Hepatocyte (in vitro differentiated cells): ENCODE measurements around the gene NPHP4. TPM values are rescaled to one million over a fixed set of nuclear protein-coding genes. Genes with fewer than 3 reads are reported as not detected.

Experiments
- DNase-seq: peaks from one replicate; pipeline ENCODE4 v3.0.0-alpha.2; 2016; ENCODE audit warnings: low spot score
- H2AFZ ChIP-seq: fragments of 200-600 bp; sonication (generic); 2 replicates; pipeline ENCODE4 v1.6.0; 2016; ENCODE audit warnings: antibody characterized with exemption, mild to moderate bottlenecking
- H3K27ac ChIP-seq: fragments of 200-600 bp; sonication (generic); 2 replicates; pipeline ENCODE4 v1.5.1; 2016; ENCODE audit warnings: mild to moderate bottlenecking
- H3K27me3 ChIP-seq: fragments of 200-600 bp; sonication (generic); 2 replicates; pipeline ENCODE4 v1.6.1; 2016
- H3K36me3 ChIP-seq: fragments of 200-600 bp; sonication (generic); replicated peaks from 2 replicates; pipeline ENCODE4 v1.5.1; 2016; ENCODE audit warnings: low read depth; ENCODE audit not compliant: insufficient read depth
- H3K4me1 ChIP-seq: fragments of 200-600 bp; sonication (generic); 2 replicates; pipeline ENCODE4 v1.5.1; 2016; ENCODE audit warnings: mild to moderate bottlenecking, moderate library complexity; ENCODE audit not compliant: insufficient read depth
- H3K4me2 ChIP-seq: fragments of 200-600 bp; sonication (generic); 2 replicates; pipeline ENCODE4 v1.6.0; 2016
- H3K4me3 ChIP-seq: fragments of 200-600 bp; sonication (generic); 2 replicates; pipeline ENCODE4 v1.5.1; 2016; ENCODE audit warnings: mild to moderate bottlenecking
- H3K79me2 ChIP-seq: fragments of 200-600 bp; sonication (generic); 2 replicates; pipeline ENCODE4 v1.6.0; 2017; ENCODE audit warnings: mild to moderate bottlenecking
- H3K9me2 ChIP-seq: fragments of 200-600 bp; sonication (generic); replicated peaks from 2 replicates; pipeline ENCODE4 v1.6.0; 2017; ENCODE audit warnings: mild to moderate bottlenecking; ENCODE audit not compliant: insufficient read depth
- H3K9me3 ChIP-seq: fragments of 200-600 bp; sonication (generic); 2 replicates; pipeline ENCODE4 v1.5.1; 2016; ENCODE audit warnings: low read depth, mild to moderate bottlenecking
- H4K20me1 ChIP-seq: fragments of 200-600 bp; sonication (generic); 2 replicates; pipeline ENCODE4 v1.6.0; 2016; ENCODE audit warnings: mild to moderate bottlenecking; ENCODE audit not compliant: insufficient read depth, poor library complexity, severe bottlenecking
- CTCF ChIP-seq: fragments of 200-600 bp; sonication (generic); IDR thresholded peaks from 2 replicates; pipeline ENCODE4 v1.5.1; 2016; ENCODE audit warnings: antibody characterized with exemption, mild to moderate bottlenecking; ENCODE audit not compliant: poor library complexity
- EZH2 ChIP-seq: fragments of 200-600 bp; sonication (generic); IDR thresholded peaks from 2 replicates; pipeline ENCODE4 v1.6.1; 2016; ENCODE audit warnings: antibody characterized with exemption, mild to moderate bottlenecking, borderline replicate concordance
- EZH2phosphoT487 ChIP-seq: fragments of 200-600 bp; sonication (generic); IDR thresholded peaks from one replicate; pipeline ENCODE4 v1.6.1; 2018; ENCODE audit warnings: antibody characterized with exemption, mild to moderate bottlenecking, low read depth, moderate library complexity; ENCODE audit not compliant: unreplicated experiment, severe bottlenecking
- WGBS: methylation state at CpG from one replicate; pipeline ENCODE4 v1.1.6; 2016; ENCODE audit warnings: low lambda C conversion rate; ENCODE audit errors: missing lambda C conversion rate; 5-methylcytosine and 5-hydroxymethylcytosine counted together
- polyA plus RNA-seq: library from polyadenylated mRNA; unstranded; fragments of >200 nt; fragmentation: Nextera tagmentation; extraction: Ambion mirVana; gene quantifications from 2 replicates; pipeline ENCODE4 v1.2.1, GENCODE V29; 2016
- total RNA-seq: library from RNA; depleted of rRNA; stranded (reverse); fragments of >200 nt; gene quantifications from 2 replicates; pipeline ENCODE4 v1.2.3, GENCODE V29; 2014

NPHP4 gene
- total and polyA plus RNA-seq, 2 experiments from 2014 or later: 5.6 to 6.0 TPM

DNA sequence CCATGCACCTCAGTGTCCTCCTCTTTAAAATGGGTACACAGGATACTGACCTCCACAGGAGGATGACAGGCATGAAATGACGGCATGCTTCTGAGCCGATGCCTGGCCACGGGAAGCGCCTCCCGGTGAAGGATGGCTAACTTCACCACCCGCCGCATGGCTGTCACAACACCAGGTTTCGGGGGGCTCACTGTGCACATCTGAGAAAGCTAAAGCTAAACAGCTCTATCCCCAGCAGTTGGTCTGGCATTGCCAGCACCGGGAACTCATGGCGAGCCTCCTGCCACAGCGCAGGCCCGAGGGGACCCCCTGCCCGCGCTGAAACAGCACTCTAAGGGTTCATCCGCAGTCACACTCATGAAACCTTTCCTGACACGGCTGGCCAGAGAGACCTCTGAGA is 16.0 kb downstream of the NPHP4 start:
- Histone ChIP-seq H3K36me3 (no peaks in the 10 kb centered on the region), H3K79me2 (no peaks in the 10 kb centered on the region), H3K9me2 (no peaks in the 10 kb centered on the region), H3K27me3 (no peaks in the 10 kb centered on the region), H3K4me1 (peaks cover 6% of the 10 kb centered on the region), H3K4me2 (no peak overlapping the region), H3K4me3 (no peak overlapping the region), H3K9me3 (no peaks in the 10 kb centered on the region), H2AFZ (no peak overlapping the region), H4K20me1 (no peaks in the 10 kb centered on the region), H3K27ac (no peak overlapping the region)
- DNase-seq: no peak
- 94% methylated on average over 16 of the region's 16 CpGs for whole genome bisulfite sequencing
- no peak for TF ChIP-seq EZH2

GRCh38 chr1:5975133-5975880 is 16.9 kb downstream of the NPHP4 start:
- H3K27me3 ChIP-seq: no peaks in the 10 kb centered on the region
- H3K4me2 ChIP-seq: no peak overlapping the region
- H3K27ac ChIP-seq: no peak overlapping the region
- no peaks in the 10 kb centered on the region for H3K9me3 ChIP-seq
- TF ChIP-seq EZH2: no peak
- no peak for TF ChIP-seq EZH2phosphoT487
- peak; percentile 68 for TF ChIP-seq CTCF
- H4K20me1 ChIP-seq: no peaks in the 10 kb centered on the region
- H3K9me2 ChIP-seq: no peaks in the 10 kb centered on the region
- no peaks in the 10 kb centered on the region for H3K79me2 ChIP-seq
- no peaks in the 10 kb centered on the region for H3K36me3 ChIP-seq
- H3K4me1 ChIP-seq: peaks cover 8% of the 10 kb centered on the region
- 81% methylated on average over 17 of the region's 17 CpGs for WGBS
- DNase-seq: peak; percentile 72
- no peak overlapping the region for H3K4me3 ChIP-seq
- no peak overlapping the region for H2AFZ ChIP-seq

DNA sequence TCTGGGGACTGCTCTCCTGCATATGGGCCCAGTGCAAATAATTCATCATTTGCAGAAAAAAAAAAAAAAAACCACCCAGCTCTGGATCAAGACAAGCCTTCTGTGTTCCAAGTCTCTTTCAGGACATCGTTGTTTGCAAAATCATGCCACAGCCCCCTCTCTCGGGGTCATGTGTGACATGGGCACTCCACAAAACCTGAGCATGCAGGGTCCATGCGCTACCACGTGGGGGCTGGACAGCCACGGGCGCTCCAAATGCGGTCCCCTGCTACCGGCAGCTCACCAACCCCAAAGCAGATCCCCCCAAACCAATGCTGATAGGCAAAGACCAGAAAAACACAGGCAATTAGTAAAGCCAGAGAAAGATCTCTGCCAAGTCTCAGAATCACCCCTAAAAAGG is 17.6 kb downstream of the NPHP4 start:
- 92% methylated on average over 8 of the region's 8 CpGs for WGBS
- no peak for TF ChIP-seq CTCF
- TF ChIP-seq EZH2: no peak
- no peak for TF ChIP-seq EZH2phosphoT487
- no peaks in the 10 kb centered on the region for H3K9me3 ChIP-seq

GRCh38 chr1:5973771-5974170 is 18.5 kb downstream of the NPHP4 start:
- WGBS: 78% methylated on average over 11 of the region's 11 CpGs
- Histone ChIP-seq H3K79me2 (no peaks in the 10 kb centered on the region), H4K20me1 (no peaks in the 10 kb centered on the region), H3K4me1 (peaks cover 8% of the 10 kb centered on the region), H3K9me2 (no peaks in the 10 kb centered on the region), H3K27me3 (no peaks in the 10 kb centered on the region), H3K27ac (no peak overlapping the region), H3K4me2 (no peak overlapping the region), H3K4me3 (no peak overlapping the region), H3K9me3 (no peaks in the 10 kb centered on the region), H3K36me3 (no peaks in the 10 kb centered on the region), H2AFZ (no peak overlapping the region)
- DNase-seq: no peak
- no peak for TF ChIP-seq CTCF
- no peak for TF ChIP-seq EZH2phosphoT487
- no peak for TF ChIP-seq EZH2

More for the DNA sequence above, 17.6 kb downstream of the NPHP4 start:
- peaks cover 8% of the 10 kb centered on the region for H3K4me1 ChIP-seq
- no peak for DNase-seq
- H3K27me3 ChIP-seq: no peaks in the 10 kb centered on the region
- H3K9me2 ChIP-seq: no peaks in the 10 kb centered on the region
- no peaks in the 10 kb centered on the region for H4K20me1 ChIP-seq
- H3K79me2 ChIP-seq: no peaks in the 10 kb centered on the region
- no peak overlapping the region for H3K27ac ChIP-seq
- no peak overlapping the region for H3K4me2 ChIP-seq
- H2AFZ ChIP-seq: no peak overlapping the region
- H3K4me3 ChIP-seq: no peak overlapping the region
- no peaks in the 10 kb centered on the region for H3K36me3 ChIP-seq
